Astrocyte (in vitro differentiated cells and primary cell): ENCODE measurements around the gene GLRX5. TPM values are rescaled to one million over a fixed set of nuclear protein-coding genes. Genes with fewer than 3 reads are reported as not detected.

Experiments used
- DNase-seq: peaks from one replicate; pipeline ENCODE4 v3.0.0-alpha.2; 2010; ENCODE audit warnings: low read depth
- FAIRE-seq: peaks from 2 replicates; lab custom pipeline; 2011; peaks lifted over from hg19 to GRCh38; lab: Jason Lieb, UNC
- H2AFZ ChIP-seq: 2 replicates; pipeline ENCODE4 v1.6.0; 2012; ENCODE audit warnings: low read depth, low read length, inconsistent platforms
- H3K27ac ChIP-seq: 2 replicates; pipeline ENCODE4 v1.5.1; 2011; ENCODE audit warnings: low read depth, low read length, inconsistent platforms
- H3K27me3 ChIP-seq: 2 replicates; pipeline ENCODE4 v1.6.0; 2011; ENCODE audit warnings: low read length, inconsistent platforms; ENCODE audit not compliant: insufficient read depth
- H3K36me3 ChIP-seq: 2 replicates; pipeline ENCODE4 v1.5.1; 2011; ENCODE audit warnings: low read length, inconsistent platforms; ENCODE audit not compliant: insufficient read depth
- H3K4me1 ChIP-seq: 2 replicates; pipeline ENCODE4 v1.5.1; 2011; ENCODE audit warnings: low read length, inconsistent platforms; ENCODE audit not compliant: insufficient read depth
- H3K4me2 ChIP-seq: 2 replicates; pipeline ENCODE4 v1.6.0; 2012; ENCODE audit warnings: low read length, inconsistent platforms
- H3K4me3 ChIP-seq: 2 replicates; pipeline ENCODE4 v1.5.1; 2011; ENCODE audit warnings: low read depth, mild to moderate bottlenecking, low read length, inconsistent platforms; ENCODE audit not compliant: insufficient read depth
- H3K79me2 ChIP-seq: 2 replicates; pipeline ENCODE4 v1.6.0; 2012; ENCODE audit warnings: mild to moderate bottlenecking, low read length, inconsistent platforms; ENCODE audit not compliant: insufficient read depth
- H3K9ac ChIP-seq: 2 replicates; pipeline ENCODE4 v1.6.0; 2012; ENCODE audit warnings: mild to moderate bottlenecking, low read length, inconsistent platforms
- H3K9me3 ChIP-seq: 2 replicates; pipeline ENCODE4 v1.5.1; 2012; ENCODE audit warnings: low read depth, mild to moderate bottlenecking, low read length, inconsistent platforms; ENCODE audit not compliant: insufficient read depth
- H4K20me1 ChIP-seq: 2 replicates; pipeline ENCODE4 v1.6.0; 2012; ENCODE audit warnings: low read length, inconsistent platforms; ENCODE audit not compliant: insufficient read depth
- H3K27ac Mint-ChIP-seq: one replicate; pipeline ENCODE4 v1.8.0; 2021; ENCODE audit warnings: mild to moderate bottlenecking, mixed read lengths; ENCODE audit not compliant: unreplicated experiment
- H3K27me3 Mint-ChIP-seq: one replicate; pipeline ENCODE4 v1.8.0; 2021; ENCODE audit warnings: low read depth, mixed read lengths; ENCODE audit not compliant: unreplicated experiment
- H3K36me3 Mint-ChIP-seq: one replicate; pipeline ENCODE4 v1.8.0; 2021; ENCODE audit warnings: low read depth, mixed read lengths; ENCODE audit not compliant: unreplicated experiment
- H3K4me1 Mint-ChIP-seq: one replicate; pipeline ENCODE4 v1.8.0; 2021; ENCODE audit warnings: low read depth, mixed read lengths; ENCODE audit not compliant: unreplicated experiment
- H3K4me3 Mint-ChIP-seq: one replicate; pipeline ENCODE4 v1.8.0; 2021; ENCODE audit warnings: mild to moderate bottlenecking, moderate library complexity, mixed read lengths; ENCODE audit not compliant: unreplicated experiment
- H3K9me3 Mint-ChIP-seq: one replicate; pipeline ENCODE4 v1.8.0; 2021; ENCODE audit warnings: mild to moderate bottlenecking, mixed read lengths; ENCODE audit not compliant: unreplicated experiment
- EZH2 ChIP-seq: IDR thresholded peaks from 2 replicates; pipeline ENCODE4 v1.6.1; 2012; ENCODE audit warnings: mild to moderate bottlenecking, low read length, inconsistent platforms; ENCODE audit not compliant: insufficient read depth
- total RNA-seq: library from RNA; stranded (reverse); gene quantifications from 2 replicates; pipeline ENCODE4 v1.2.1, GENCODE V29; 2021
- TF ChIP-seq, protein P1 (sequence below): IDR thresholded peaks from 2 replicates; pipeline ENCODE4 v1.5.1; 2011; ENCODE audit warnings: low read depth, mild to moderate bottlenecking, inconsistent platforms, low read length, moderate library complexity; ENCODE audit not compliant: insufficient read depth

Gene GLRX5
- total RNA-seq, 1 donor from 2014 or later, result 50.5 TPM

DNA sequence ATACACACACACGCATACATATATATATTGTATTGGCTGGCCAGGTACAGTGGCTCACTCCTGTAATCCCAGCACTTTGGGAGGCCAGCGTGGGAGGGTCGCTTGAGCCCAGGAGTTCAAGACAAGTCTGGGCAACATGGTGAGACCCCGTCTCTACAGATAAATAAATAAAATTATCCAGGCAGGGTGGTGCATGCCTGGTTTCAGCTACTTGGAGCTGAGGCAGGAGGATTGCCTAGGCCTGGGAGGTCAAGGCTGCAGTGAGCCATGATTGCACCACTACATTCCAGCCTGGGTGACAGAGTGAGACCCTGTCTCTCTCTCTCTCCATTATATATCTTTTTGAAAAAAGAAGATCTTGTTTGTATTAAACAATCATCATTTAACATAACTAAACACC lies 13.8 kb upstream of the GLRX5 start:
- no peak overlapping the region for H3K4me3 ChIP-seq
- H3K27me3 ChIP-seq, result no peaks in the 10 kb centered on the region
- H3K27ac Mint-ChIP-seq, result no peak overlapping the region
- no peak for TF ChIP-seq EZH2
- TF ChIP-seq, protein P1, sequence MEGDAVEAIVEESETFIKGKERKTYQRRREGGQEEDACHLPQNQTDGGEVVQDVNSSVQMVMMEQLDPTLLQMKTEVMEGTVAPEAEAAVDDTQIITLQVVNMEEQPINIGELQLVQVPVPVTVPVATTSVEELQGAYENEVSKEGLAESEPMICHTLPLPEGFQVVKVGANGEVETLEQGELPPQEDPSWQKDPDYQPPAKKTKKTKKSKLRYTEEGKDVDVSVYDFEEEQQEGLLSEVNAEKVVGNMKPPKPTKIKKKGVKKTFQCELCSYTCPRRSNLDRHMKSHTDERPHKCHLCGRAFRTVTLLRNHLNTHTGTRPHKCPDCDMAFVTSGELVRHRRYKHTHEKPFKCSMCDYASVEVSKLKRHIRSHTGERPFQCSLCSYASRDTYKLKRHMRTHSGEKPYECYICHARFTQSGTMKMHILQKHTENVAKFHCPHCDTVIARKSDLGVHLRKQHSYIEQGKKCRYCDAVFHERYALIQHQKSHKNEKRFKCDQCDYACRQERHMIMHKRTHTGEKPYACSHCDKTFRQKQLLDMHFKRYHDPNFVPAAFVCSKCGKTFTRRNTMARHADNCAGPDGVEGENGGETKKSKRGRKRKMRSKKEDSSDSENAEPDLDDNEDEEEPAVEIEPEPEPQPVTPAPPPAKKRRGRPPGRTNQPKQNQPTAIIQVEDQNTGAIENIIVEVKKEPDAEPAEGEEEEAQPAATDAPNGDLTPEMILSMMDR, result no peak
- H3K9me3 ChIP-seq, result no peaks in the 10 kb centered on the region
- DNase-seq (no peak), FAIRE-seq (no peak)
- no peak overlapping the region for H3K27ac ChIP-seq
- no peak overlapping the region for H3K9ac ChIP-seq
- peaks cover 57% of the 10 kb centered on the region for H3K4me1 ChIP-seq
- H3K9me3 Mint-ChIP-seq, result peaks cover 2% of the 10 kb centered on the region
- peaks cover 54% of the 10 kb centered on the region for H3K4me1 Mint-ChIP-seq
- H3K36me3 ChIP-seq, result no peaks in the 10 kb centered on the region
- H2AFZ ChIP-seq, result no peak overlapping the region
- no peak overlapping the region for H3K4me3 Mint-ChIP-seq
- no peaks in the 10 kb centered on the region for H4K20me1 ChIP-seq
- no peaks in the 10 kb centered on the region for H3K36me3 Mint-ChIP-seq
- H3K79me2 ChIP-seq, result no peaks in the 10 kb centered on the region
- H3K27me3 Mint-ChIP-seq, result no peaks in the 10 kb centered on the region
- H3K4me2 ChIP-seq, result no peak overlapping the region

DNA sequence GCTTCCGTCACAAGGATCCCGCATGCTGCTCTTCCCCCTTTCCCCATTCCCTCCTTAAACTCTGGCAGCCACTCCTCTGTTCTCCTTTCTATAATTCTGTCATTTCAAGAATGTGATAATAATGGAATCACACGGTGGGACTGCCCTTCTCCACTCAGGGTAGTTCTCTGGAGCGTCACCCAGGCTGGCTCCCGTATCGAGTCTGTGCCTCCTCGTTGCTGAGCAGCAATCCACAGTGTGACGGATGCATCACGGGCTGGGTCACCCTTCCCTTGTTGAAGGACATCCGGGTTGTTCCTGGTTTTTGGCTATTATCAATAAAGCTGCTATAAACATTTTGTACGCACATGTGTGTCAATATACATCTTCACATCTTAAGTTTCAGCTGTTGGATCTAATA lies 12.7 kb upstream of the GLRX5 start:
- no peak for FAIRE-seq
- peaks cover 2% of the 10 kb centered on the region for H3K9me3 Mint-ChIP-seq
- Histone ChIP-seq H4K20me1 (peaks cover 8% of the 10 kb centered on the region), H3K9ac (no peak overlapping the region), H3K4me3 (no peak overlapping the region), H3K4me2 (no peak overlapping the region), H3K79me2 (no peaks in the 10 kb centered on the region), H3K36me3 (no peaks in the 10 kb centered on the region), H3K27ac (no peak overlapping the region), H2AFZ (no peak overlapping the region), H3K9me3 (no peaks in the 10 kb centered on the region), H3K27me3 (no peaks in the 10 kb centered on the region), H3K4me1 (peaks cover 57% of the 10 kb centered on the region)
- peak overlapping the region; percentile 0 for H3K27ac Mint-ChIP-seq
- H3K4me3 Mint-ChIP-seq, result no peak overlapping the region
- H3K4me1 Mint-ChIP-seq, result peaks cover 57% of the 10 kb centered on the region
- DNase-seq, result no peak
- H3K36me3 Mint-ChIP-seq, result no peaks in the 10 kb centered on the region
- no peaks in the 10 kb centered on the region for H3K27me3 Mint-ChIP-seq
- TF ChIP-seq, protein P1, result no peak
- no peak for TF ChIP-seq EZH2

DNA sequence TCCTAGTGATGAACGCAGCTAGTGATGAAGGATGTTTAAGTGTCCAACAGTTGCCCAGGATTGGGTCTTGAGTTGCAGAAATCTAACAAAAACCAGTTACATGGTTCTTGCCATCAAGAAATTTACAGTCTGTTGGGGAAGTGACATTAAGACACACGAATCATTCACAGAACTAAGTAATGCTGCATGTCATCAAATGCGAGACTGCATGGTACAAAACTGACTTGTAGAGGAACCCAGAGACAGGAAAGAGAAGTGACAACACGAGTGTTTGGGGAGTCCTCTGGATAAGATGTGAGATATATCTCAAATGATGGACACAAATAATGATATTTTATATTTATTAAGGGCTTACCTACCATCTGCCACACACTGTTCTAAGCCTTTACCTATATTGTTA lies 12.3 kb upstream of the GLRX5 start:
- FAIRE-seq, result no peak
- peaks cover 10% of the 10 kb centered on the region for H4K20me1 ChIP-seq
- no peaks in the 10 kb centered on the region for H3K36me3 Mint-ChIP-seq
- H3K9me3 ChIP-seq, result no peaks in the 10 kb centered on the region
- peak overlapping the region; percentile 72 for H3K4me2 ChIP-seq
- H3K36me3 ChIP-seq, result no peaks in the 10 kb centered on the region
- H3K79me2 ChIP-seq, result no peaks in the 10 kb centered on the region
- no peak for DNase-seq
- H3K9me3 Mint-ChIP-seq, result no peaks in the 10 kb centered on the region
- peaks cover 55% of the 10 kb centered on the region for H3K4me1 Mint-ChIP-seq
- H3K27ac Mint-ChIP-seq, result peak overlapping the region; percentile 50
- no peak overlapping the region for H3K9ac ChIP-seq
- no peak overlapping the region for H2AFZ ChIP-seq
- no peak overlapping the region for H3K4me3 ChIP-seq
- H3K27ac ChIP-seq, result no peak overlapping the region
- TF ChIP-seq, protein P1, result no peak
- no peak for TF ChIP-seq EZH2
- no peaks in the 10 kb centered on the region for H3K27me3 ChIP-seq
- H3K4me1 ChIP-seq, result peaks cover 59% of the 10 kb centered on the region
- no peak overlapping the region for H3K4me3 Mint-ChIP-seq
- H3K27me3 Mint-ChIP-seq, result no peaks in the 10 kb centered on the region
